Endodermal cell (in vitro differentiated cells): ENCODE results near the gene GSS. TPM values are rescaled to one million over a fixed set of nuclear protein-coding genes. Genes with fewer than 3 reads are reported as not detected.
A peak's percentile ranks its signal among the peaks of the same experiment; 100 is the strongest.

Experiments
- DNase-seq: peaks from one replicate; pipeline ENCODE4 v3.0.0-alpha.2; 2017
- H3K27ac ChIP-seq: 2 replicates; pipeline ENCODE4 v1.5.1; 2013; ENCODE audit warnings: mild to moderate bottlenecking, low read depth, low read length, moderate library complexity
- H3K27me3 ChIP-seq: 2 replicates; pipeline ENCODE4 v1.6.1; 2013; ENCODE audit warnings: mild to moderate bottlenecking, low read length, moderate library complexity; ENCODE audit not compliant: insufficient read depth, control insufficient read depth, poor library complexity, severe bottlenecking
- H3K36me3 ChIP-seq: 2 replicates; pipeline ENCODE4 v1.7.0; 2013; ENCODE audit warnings: mild to moderate bottlenecking, low read length, moderate library complexity; ENCODE audit not compliant: control insufficient read depth, insufficient read depth
- H3K4me1 ChIP-seq: one replicate; pipeline ENCODE4 v1.7.0; 2013; ENCODE audit warnings: low read length; ENCODE audit not compliant: control insufficient read depth, insufficient read depth
- H3K4me3 ChIP-seq: 2 replicates; pipeline ENCODE4 v1.5.1; 2013; ENCODE audit warnings: mild to moderate bottlenecking, low read length, moderate library complexity
- H3K9ac ChIP-seq: 2 replicates; pipeline ENCODE4 v1.6.1; 2013; ENCODE audit warnings: mild to moderate bottlenecking, low read length, moderate library complexity; ENCODE audit not compliant: poor library complexity, severe bottlenecking; ENCODE audit errors: extremely low read depth
- H3K9me3 ChIP-seq: 2 replicates; pipeline ENCODE4 v1.6.1; 2013; ENCODE audit warnings: mild to moderate bottlenecking, low read length, moderate library complexity; ENCODE audit not compliant: control insufficient read depth
- H3K27ac Mint-ChIP-seq: 2 replicates; pipeline ENCODE4 v1.8.0; 2020; ENCODE audit warnings: mixed read lengths
- H3K27me3 Mint-ChIP-seq: 2 replicates; pipeline ENCODE4 v1.8.0; 2021; ENCODE audit warnings: mild to moderate bottlenecking, mixed read lengths; ENCODE audit not compliant: insufficient read depth
- H3K36me3 Mint-ChIP-seq: 2 replicates; pipeline ENCODE4 v1.8.0; 2020; ENCODE audit warnings: low read depth, mixed read lengths
- H3K4me1 Mint-ChIP-seq: 2 replicates; pipeline ENCODE4 v1.8.0; 2020; ENCODE audit warnings: mixed read lengths
- H3K4me3 Mint-ChIP-seq: 2 replicates; pipeline ENCODE4 v1.8.0; 2020; ENCODE audit warnings: mild to moderate bottlenecking, moderate library complexity, mixed read lengths
- H3K9me3 Mint-ChIP-seq: 2 replicates; pipeline ENCODE4 v1.8.0; 2020; ENCODE audit warnings: mild to moderate bottlenecking, mixed read lengths
- WGBS, 2 experiments: methylation state at CpG; one replicate each; pipeline versions ENCODE4 v1.1.5 to v1.1.7; 2013; ENCODE audit warnings: missing lambda C conversion rate in 2 of 2, mixed read lengths in 1 of 2; ENCODE audit not compliant: insufficient coverage in 1 of 2, insufficient read length in 1 of 2; 5-methylcytosine and 5-hydroxymethylcytosine counted together
- total RNA-seq, 2 donors: library from RNA; stranded (reverse); fragmentation: NEBNext Ultra II Directional in 1 of 2; extraction: Animal tissue kit (Norgen Biotek cat#: 25700) in 1 of 2; gene quantifications; 2 replicates in 1 of 2; 3 replicates in 1 of 2; pipeline ENCODE4 v1.2.1, GENCODE V29; 2021
- TF ChIP-seq, protein P1 (sequence below): fragments of 200-600 bp; sonication (generic); conservative IDR thresholded peaks from 2 replicates; pipeline ENCODE4 v1.5.0; 2021; ENCODE audit warnings: antibody characterized with exemption, mild to moderate bottlenecking

The GSS gene
- total RNA-seq, 2 donors from 2014 or later, result 60.8 to 71.3 TPM

DNA sequence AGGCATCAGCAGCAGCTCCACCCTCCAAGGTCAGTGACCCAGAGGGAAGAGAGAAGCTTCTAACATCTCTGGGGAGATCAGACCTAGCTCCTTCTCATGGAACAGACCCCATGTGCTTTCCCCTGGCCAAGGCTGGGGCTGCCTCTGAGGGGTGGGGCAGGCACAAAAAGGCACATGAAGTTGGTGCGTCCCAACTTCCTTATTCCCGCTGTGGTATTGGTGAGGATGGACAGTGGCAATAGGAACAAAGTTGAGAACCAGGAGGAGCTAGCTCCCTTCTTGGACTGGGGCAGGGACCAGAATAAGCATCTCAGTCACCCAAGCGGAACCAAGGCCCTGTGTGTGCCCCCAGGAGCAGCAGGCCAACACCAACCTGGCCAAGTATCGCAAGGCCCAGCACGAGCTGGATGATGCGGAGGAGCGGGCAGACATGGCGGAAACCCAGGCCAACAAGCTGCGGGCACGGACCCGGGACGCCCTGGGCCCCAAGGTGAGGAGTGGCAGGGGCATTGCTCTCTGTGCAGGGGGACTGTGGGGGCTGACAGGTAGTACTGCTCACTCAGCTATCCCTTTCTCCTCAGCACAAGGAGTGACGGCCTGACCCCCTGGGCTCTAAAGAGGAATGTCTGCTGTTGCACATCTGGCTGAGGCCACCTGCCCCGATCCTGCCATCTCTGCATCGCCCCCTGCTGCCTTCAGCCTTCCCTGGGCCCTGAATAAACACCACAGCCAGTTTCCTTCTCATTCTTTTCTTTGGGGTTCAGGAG lies 46.2 kb upstream of the GSS start:
- WGBS, 2 experiments, result 94 to 95% methylated on average over 6 to 15 of the region's 15 CpGs
- H3K9ac ChIP-seq, result no peak overlapping the region
- Mint-ChIP-seq H3K27ac (no peak overlapping the region), H3K9me3 (no peaks in the 10 kb centered on the region), H3K27me3 (no peaks in the 10 kb centered on the region), H3K4me1 (peaks cover 5% of the 10 kb centered on the region), H3K4me3 (no peak overlapping the region), H3K36me3 (peaks cover 77% of the 10 kb centered on the region)
- H3K9me3 ChIP-seq, result no peaks in the 10 kb centered on the region
- no peak overlapping the region for H3K4me3 ChIP-seq
- no peaks in the 10 kb centered on the region for H3K27me3 ChIP-seq
- DNase-seq, result peak; percentile 74
- H3K27ac ChIP-seq, result no peak overlapping the region
- no peaks in the 10 kb centered on the region for H3K4me1 ChIP-seq
- peaks cover 57% of the 10 kb centered on the region for H3K36me3 ChIP-seq
- TF ChIP-seq, protein P1, sequence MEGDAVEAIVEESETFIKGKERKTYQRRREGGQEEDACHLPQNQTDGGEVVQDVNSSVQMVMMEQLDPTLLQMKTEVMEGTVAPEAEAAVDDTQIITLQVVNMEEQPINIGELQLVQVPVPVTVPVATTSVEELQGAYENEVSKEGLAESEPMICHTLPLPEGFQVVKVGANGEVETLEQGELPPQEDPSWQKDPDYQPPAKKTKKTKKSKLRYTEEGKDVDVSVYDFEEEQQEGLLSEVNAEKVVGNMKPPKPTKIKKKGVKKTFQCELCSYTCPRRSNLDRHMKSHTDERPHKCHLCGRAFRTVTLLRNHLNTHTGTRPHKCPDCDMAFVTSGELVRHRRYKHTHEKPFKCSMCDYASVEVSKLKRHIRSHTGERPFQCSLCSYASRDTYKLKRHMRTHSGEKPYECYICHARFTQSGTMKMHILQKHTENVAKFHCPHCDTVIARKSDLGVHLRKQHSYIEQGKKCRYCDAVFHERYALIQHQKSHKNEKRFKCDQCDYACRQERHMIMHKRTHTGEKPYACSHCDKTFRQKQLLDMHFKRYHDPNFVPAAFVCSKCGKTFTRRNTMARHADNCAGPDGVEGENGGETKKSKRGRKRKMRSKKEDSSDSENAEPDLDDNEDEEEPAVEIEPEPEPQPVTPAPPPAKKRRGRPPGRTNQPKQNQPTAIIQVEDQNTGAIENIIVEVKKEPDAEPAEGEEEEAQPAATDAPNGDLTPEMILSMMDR, result peak; percentile 74

DNA sequence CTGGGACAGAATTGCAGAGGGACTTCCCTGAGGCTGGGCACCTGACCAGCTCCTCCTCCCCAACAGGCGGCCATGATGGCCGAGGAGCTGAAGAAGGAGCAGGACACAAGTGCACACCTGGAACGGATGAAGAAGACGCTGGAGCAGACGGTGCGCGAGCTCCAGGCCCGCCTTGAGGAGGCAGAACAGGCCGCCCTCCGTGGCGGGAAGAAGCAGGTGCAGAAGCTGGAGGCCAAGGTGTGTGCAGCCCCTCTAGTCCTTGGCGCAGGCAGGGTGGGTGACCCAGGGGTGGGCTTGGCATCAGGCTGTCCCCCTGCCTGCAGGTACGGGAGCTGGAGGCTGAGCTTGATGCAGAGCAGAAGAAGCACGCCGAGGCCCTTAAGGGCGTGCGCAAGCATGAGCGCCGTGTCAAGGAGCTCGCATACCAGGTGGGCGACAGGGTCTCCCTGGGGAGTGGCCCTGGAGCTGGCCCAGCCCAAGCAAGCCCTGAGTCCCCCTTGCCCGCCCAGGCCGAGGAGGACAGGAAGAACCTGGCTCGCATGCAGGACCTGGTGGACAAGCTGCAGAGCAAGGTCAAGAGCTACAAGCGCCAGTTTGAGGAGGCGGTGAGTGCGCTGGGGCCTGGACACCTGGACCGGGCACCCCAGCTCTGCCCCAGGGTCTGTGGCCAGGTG lies 45.5 kb upstream of the GSS start:
- no peaks in the 10 kb centered on the region for H3K9me3 ChIP-seq
- no peaks in the 10 kb centered on the region for H3K27me3 Mint-ChIP-seq
- no peak overlapping the region for H3K9ac ChIP-seq
- no peak overlapping the region for H3K4me3 ChIP-seq
- H3K4me1 ChIP-seq, result no peaks in the 10 kb centered on the region
- no peak overlapping the region for H3K27ac Mint-ChIP-seq
- H3K27ac ChIP-seq, result no peak overlapping the region
- peaks cover 54% of the 10 kb centered on the region for H3K36me3 ChIP-seq
- TF ChIP-seq, protein P1, result no peak
- H3K4me3 Mint-ChIP-seq, result no peak overlapping the region
- H3K9me3 Mint-ChIP-seq, result no peaks in the 10 kb centered on the region
- no peak for DNase-seq
- H3K4me1 Mint-ChIP-seq, result peaks cover 5% of the 10 kb centered on the region
- H3K36me3 Mint-ChIP-seq, result peaks cover 77% of the 10 kb centered on the region
- no peaks in the 10 kb centered on the region for H3K27me3 ChIP-seq
- WGBS, 2 experiments, result 96 to 98% methylated on average over 10 to 28 of the region's 28 CpGs

DNA sequence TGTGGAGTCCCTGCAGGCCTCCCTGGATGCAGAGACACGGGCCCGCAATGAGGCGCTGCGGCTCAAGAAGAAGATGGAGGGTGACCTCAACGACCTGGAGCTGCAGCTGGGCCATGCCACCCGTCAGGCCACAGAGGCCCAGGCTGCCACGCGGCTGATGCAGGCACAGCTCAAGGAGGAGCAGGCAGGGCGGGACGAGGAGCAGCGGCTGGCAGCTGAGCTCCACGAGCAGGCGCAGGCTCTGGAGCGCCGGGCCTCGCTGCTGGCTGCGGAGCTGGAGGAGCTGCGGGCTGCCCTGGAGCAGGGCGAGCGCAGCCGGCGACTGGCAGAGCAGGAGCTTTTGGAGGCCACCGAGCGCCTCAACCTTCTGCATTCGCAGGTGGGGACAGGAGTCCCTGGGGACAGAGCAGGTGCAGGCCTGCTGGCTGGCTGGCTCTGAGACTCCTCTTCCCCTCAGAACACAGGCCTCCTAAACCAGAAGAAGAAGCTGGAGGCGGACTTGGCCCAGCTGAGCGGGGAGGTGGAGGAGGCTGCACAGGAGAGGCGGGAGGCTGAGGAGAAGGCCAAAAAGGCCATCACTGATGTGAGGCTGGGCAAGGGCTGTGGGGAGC lies 44.8 kb upstream of the GSS start:
- H3K36me3 Mint-ChIP-seq, result peaks cover 76% of the 10 kb centered on the region
- Histone ChIP-seq H3K4me1 (no peaks in the 10 kb centered on the region), H3K27ac (no peak overlapping the region), H3K27me3 (no peaks in the 10 kb centered on the region), H3K9me3 (no peaks in the 10 kb centered on the region), H3K9ac (no peak overlapping the region), H3K36me3 (peaks cover 54% of the 10 kb centered on the region), H3K4me3 (no peak overlapping the region)
- TF ChIP-seq, protein P1, result no peak
- no peaks in the 10 kb centered on the region for H3K9me3 Mint-ChIP-seq
- H3K27me3 Mint-ChIP-seq, result no peaks in the 10 kb centered on the region
- no peak for DNase-seq
- peak overlapping the region; percentile 48 for H3K27ac Mint-ChIP-seq
- H3K4me1 Mint-ChIP-seq, result peaks cover 5% of the 10 kb centered on the region
- 96% methylated on average over 24 to 28 of the region's 28 CpGs for WGBS, 2 experiments
- no peak overlapping the region for H3K4me3 Mint-ChIP-seq
